Stomach smooth muscle (tissue), 2 donors: ENCODE measurements around the gene TPM2.

Experiments used
- H3K27ac ChIP-seq: one replicate; pipeline ENCODE4 v1.7.0; 2013; ENCODE audit warnings: mild to moderate bottlenecking, low read length, inconsistent platforms
- H3K27me3 ChIP-seq, 2 donors: one replicate each; pipeline ENCODE4 v1.7.0; 2013; ENCODE audit warnings: low read length in 2 of 2; ENCODE audit not compliant: insufficient read depth in 2 of 2, control insufficient read depth in 1 of 2
- H3K36me3 ChIP-seq, 2 donors: one replicate each; pipeline ENCODE4 v1.7.0; 2013; ENCODE audit warnings: low read length in 2 of 2; ENCODE audit not compliant: control insufficient read depth in 2 of 2, insufficient read depth in 2 of 2
- H3K4me1 ChIP-seq: one replicate; pipeline ENCODE4 v1.7.0; 2013; ENCODE audit warnings: low read length; ENCODE audit not compliant: control insufficient read depth, insufficient read depth
- H3K4me3 ChIP-seq, 2 donors: one replicate each; pipeline ENCODE4 v1.7.0; 2013; ENCODE audit warnings: low read length in 2 of 2
- H3K9ac ChIP-seq, 2 donors: one replicate each; pipeline ENCODE4 v1.7.0; 2013; ENCODE audit warnings: low read length in 2 of 2, mild to moderate bottlenecking in 1 of 2
- H3K9me3 ChIP-seq, 2 donors: one replicate each; pipeline ENCODE4 v1.7.0; 2013; ENCODE audit warnings: low read length in 2 of 2; ENCODE audit not compliant: control insufficient read depth in 2 of 2
- donor health status: healthy.
- donor health status: Pancreatic carcinoma.

The TPM2 gene

DNA sequence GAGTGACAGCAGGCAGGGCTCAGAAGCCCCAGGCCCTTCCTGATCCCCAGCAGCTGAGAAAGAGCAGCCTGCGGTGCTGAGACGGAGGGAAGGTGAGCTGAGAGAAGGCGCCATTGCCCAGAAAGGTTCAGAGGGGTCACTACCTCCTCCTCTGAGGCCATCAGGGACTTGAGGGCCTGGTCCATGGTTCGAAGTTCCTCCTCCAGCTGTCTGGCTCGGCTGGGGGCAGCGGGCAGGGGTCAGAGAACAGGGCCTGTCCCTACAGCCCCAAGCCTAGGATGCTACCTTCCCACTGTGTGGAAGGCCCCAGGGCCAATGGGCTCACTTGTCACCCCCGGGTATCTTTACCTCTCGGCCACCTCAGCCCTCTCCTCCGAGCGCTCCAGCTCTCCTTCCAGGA lies 4.8 kb downstream of the TPM2 start:
- peak overlapping the region; percentile 100 for H3K27ac ChIP-seq
- H3K9ac ChIP-seq: peak overlapping the region; percentile 72 to 86
- H3K9me3 ChIP-seq: no peaks in the 10 kb centered on the region
- peaks cover 57 to 69% of the 10 kb centered on the region in 2 donors for H3K36me3 ChIP-seq
- H3K27me3 ChIP-seq: no peaks in the 10 kb centered on the region
- H3K4me1 ChIP-seq: peaks cover 59% of the 10 kb centered on the region
- peak overlapping the region; percentile 92 to 95 for H3K4me3 ChIP-seq

DNA sequence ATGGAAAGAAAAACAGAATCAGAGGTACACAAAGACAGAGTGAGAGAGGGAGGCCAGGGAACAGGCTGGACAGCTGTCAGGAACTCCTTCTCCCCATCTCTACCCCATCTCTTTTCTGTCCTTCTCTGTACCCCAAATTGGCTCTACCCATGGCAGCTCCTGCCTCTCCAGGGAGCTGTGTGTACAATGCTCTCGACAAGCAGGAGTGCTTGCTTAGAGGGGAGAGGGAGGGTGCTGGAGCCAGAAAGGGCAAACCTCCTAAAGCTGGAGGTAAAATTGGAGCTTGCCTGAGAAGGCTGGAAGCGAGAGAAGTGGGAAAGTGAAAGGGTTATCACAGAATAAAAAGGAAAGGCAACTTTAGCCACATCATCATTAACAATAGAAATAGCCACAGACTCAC lies 6.4 kb downstream of the TPM2 start:
- Histone ChIP-seq H3K36me3 (peaks cover 53 to 65% of the 10 kb centered on the region in 2 donors), H3K4me1 (peaks cover 56% of the 10 kb centered on the region), H3K27ac (peak overlapping the region; percentile 100), H3K9ac (peak overlapping the region; percentile 72 to 86), H3K27me3 (no peaks in the 10 kb centered on the region), H3K9me3 (no peaks in the 10 kb centered on the region), H3K4me3 (peak overlapping the region; percentile 92 to 95)

DNA sequence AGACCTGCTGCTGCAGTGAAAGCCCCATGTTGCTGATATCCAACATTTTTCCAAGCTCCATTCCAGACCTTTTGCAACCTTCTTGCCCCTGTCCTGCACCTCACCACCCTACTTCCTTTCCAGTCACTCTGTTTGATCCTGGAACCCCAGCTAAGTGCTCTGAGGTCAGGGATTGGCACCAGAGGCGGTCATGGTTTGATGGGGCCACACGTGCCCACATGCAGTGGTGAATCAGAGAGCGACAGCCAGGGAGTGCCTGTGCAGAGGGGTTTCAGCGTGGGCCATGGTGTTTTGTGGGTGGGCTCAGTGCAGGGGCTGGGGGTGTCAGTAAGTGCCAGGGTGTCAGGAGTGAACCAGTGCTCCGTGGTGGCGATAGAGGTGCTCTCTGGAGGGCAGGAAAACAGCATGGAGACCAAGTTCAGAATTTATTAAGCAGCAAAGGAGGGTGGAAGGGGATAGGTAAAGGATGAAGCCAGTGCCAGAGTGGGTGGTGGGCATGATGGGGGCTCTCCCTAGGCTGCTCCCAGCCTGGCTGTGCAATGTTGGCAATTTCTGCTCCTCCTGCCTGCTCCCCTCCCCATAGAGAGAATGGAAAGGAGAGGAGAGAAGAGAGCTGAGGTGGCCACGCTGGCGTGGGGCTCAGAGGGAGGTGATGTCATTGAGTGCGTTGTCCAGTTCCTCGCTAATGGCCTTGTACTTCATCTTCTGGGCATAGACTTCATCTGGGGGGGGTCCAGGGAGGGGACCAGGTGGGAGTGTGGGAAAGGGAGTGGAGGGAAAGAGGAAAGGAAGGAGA lies 7.0 kb downstream of the TPM2 start:
- Histone ChIP-seq H3K4me1 (peaks cover 53% of the 10 kb centered on the region), H3K36me3 (peaks cover 48 to 59% of the 10 kb centered on the region in 2 donors), H3K9me3 (no peaks in the 10 kb centered on the region), H3K4me3 (peak overlapping the region in 1 of 2 donors; percentile 92), H3K9ac (peak overlapping the region; percentile 72 to 86), H3K27ac (peak overlapping the region; percentile 100), H3K27me3 (no peaks in the 10 kb centered on the region)

DNA sequence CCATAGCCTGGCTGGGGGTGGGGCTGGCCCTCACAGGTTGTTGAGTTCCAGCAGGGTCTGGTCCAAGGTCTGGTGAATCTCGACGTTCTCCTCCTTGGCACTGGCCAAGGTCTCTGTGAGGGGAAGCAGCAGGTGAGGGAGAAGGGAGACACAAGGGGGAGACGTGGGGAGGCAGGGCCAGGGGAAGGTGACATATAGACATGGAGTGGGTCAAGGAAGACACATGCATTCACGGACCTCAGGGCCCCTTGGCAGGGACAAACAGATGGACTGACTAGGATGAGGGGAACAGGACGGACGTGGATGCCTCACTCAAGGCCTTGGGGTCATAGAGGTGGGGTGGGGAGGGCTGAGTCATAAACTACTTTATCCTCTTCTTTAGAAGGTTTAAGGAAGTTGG lies 7.7 kb downstream of the TPM2 start:
- Histone ChIP-seq H3K4me3 (no peak overlapping the region), H3K4me1 (peaks cover 55% of the 10 kb centered on the region), H3K9me3 (no peaks in the 10 kb centered on the region), H3K9ac (peak overlapping the region in 1 of 2 donors; percentile 36), H3K36me3 (peaks cover 44 to 53% of the 10 kb centered on the region in 2 donors), H3K27me3 (no peaks in the 10 kb centered on the region), H3K27ac (peak overlapping the region; percentile 100)

DNA sequence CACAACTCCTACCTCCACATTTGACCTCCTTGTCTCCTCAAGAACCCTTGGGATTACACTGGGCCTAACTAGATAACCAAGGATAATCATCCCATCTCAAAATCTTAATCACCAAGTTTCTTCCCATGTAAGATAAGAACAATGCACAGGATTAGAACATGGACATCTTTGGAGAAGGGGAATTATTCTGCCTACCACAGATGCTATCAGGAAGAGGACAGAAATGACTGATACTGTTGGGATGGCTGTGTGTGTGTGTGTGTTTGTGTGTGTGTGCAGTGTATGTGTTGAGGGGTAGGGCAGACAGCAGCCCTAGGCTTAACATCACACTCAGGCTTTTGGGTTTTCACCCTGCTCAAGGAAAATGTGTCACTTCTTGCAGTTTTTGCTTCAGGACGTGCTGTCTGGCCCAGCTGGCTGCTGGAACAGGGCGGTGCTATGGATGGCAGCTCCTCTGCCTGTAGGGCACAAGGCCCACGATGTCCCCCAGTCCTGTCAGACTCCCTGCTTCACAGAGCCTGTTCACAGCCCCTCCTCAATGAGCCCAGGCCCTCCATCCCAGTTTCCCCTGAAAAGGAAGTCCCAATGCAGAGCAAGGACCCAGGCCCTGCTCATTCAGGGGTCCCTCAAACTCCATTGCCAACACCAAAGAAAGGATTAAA lies 8.3 kb downstream of the TPM2 start:
- Histone ChIP-seq H3K9ac (peak overlapping the region in 1 of 2 donors; percentile 55), H3K9me3 (no peaks in the 10 kb centered on the region), H3K27me3 (no peaks in the 10 kb centered on the region), H3K4me1 (peaks cover 51% of the 10 kb centered on the region), H3K4me3 (no peak overlapping the region), H3K27ac (peak overlapping the region; percentile 100), H3K36me3 (peaks cover 44 to 47% of the 10 kb centered on the region in 2 donors)

DNA sequence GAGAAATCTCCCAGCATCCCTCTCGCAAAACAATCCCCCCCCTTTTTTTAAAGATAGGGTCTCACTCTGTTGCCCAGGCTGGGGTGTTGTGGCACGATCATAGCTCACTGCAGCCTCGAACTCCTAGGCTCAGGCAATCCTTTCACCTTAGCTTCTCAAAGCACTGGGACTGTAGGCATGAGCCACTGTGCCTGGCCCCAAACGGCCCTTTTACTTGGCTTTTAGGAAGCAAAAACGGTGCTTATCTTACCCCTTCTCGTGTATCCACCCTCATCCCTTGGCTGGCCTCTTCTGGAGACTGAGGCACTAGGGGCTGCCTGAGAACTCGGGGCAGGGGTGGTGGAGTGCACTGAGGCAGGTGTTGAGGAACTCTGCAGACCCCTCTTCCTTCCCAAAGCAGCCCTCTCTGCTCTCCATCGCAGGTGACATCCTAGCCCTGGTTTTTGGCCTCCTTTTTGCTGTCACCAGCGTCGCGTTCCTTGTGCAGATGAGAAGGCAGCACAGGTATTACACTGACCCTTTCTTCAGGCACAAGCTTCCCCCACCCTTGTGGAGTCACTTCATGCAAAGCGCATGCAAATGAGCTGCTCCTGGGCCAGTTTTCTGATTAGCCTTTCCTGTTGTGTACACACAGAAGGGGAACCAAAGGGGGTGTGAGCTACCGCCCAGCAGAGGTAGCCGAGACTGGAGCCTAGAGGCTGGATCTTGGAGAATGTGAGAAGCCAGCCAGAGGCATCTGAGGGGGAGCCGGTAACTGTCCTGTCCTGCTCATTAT lies 9.2 kb downstream of the TPM2 start:
- Histone ChIP-seq H3K4me3 (no peak overlapping the region), H3K4me1 (peaks cover 53% of the 10 kb centered on the region), H3K36me3 (peaks cover 38 to 40% of the 10 kb centered on the region in 2 donors)

DNA sequence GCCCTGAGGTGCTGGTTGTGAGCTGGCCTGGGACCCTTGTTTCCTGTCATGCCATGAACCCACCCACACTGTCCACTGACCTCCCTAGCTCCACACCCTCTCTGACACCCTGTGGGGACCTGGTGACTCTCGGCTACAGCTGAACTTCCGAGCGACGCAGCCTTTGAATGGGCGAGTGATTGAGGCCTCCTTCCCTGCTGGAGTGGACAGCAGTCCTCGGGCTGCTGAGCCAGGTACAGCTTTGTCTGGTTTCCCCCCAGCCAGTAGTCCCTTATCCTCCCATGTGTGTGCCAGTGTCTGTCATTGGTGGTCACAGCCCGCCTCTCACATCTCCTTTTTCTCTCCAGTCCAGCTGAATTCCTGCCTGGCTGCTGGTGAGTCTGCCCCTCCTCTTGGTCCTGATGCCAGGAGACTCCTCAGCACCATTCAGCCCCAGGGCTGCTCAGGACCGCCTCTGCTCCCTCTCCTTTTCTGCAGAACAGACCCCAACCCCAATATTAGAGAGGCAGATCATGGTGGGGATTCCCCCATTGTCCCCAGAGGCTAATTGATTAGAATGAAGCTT lies 9.9 kb downstream of the TPM2 start:
- Histone ChIP-seq H3K4me3 (no peak overlapping the region), H3K36me3 (peaks cover 31 to 33% of the 10 kb centered on the region in 2 donors), H3K27me3 (no peaks in the 10 kb centered on the region), H3K27ac (peak overlapping the region; percentile 71), H3K9ac (no peak overlapping the region), H3K4me1 (peaks cover 47% of the 10 kb centered on the region), H3K9me3 (no peaks in the 10 kb centered on the region)

More for the DNA sequence above, 9.2 kb downstream of the TPM2 start:
- Histone ChIP-seq H3K9me3 (no peaks in the 10 kb centered on the region), H3K9ac (peak overlapping the region in 1 of 2 donors; percentile 36), H3K27ac (peak overlapping the region; percentile 71), H3K27me3 (no peaks in the 10 kb centered on the region)

DNA sequence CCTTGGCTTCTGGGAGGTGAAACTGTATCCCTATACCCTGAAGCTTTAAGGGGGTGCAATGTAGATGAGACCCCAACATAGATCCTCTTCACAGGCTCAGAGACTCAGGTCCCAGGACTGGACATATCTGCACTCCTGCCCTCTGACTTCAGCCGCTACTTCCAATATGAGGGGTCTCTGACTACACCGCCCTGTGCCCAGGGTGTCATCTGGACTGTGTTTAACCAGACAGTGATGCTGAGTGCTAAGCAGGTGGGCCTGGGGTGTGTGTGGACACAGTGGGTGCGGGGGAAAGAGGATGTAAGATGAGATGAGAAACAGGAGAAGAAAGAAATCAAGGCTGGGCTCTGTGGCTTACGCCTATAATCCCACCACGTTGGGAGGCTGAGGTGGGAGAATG lies 10.6 kb downstream of the TPM2 start:
- Histone ChIP-seq H3K36me3 (peaks cover 25 to 26% of the 10 kb centered on the region in 2 donors), H3K4me3 (no peak overlapping the region), H3K4me1 (peaks cover 41% of the 10 kb centered on the region), H3K27ac (peak overlapping the region; percentile 31), H3K9me3 (no peaks in the 10 kb centered on the region), H3K27me3 (no peaks in the 10 kb centered on the region), H3K9ac (no peak overlapping the region)

DNA sequence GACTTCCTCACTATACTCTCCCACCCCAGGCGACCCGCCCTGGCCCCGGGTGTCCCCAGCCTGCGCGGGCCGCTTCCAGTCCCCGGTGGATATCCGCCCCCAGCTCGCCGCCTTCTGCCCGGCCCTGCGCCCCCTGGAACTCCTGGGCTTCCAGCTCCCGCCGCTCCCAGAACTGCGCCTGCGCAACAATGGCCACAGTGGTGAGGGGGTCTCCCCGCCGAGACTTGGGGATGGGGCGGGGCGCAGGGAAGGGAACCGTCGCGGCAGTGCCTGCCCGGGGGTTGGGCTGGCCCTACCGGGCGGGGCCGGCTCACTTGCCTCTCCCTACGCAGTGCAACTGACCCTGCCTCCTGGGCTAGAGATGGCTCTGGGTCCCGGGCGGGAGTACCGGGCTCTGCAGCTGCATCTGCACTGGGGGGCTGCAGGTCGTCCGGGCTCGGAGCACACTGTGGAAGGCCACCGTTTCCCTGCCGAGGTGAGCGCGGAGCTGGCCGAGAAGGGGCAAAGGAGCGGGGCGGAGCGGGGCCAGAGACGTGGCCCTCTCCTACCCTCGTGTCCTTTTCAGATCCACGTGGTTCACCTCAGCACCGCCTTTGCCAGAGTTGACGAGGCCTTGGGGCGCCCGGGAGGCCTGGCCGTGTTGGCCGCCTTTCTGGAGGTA lies 13.9 kb downstream of the TPM2 start:
- H3K4me3 ChIP-seq: peak overlapping the region; percentile 59 to 73
- peaks cover 27% of the 10 kb centered on the region for H3K4me1 ChIP-seq
- no peak overlapping the region for H3K27ac ChIP-seq
- H3K9ac ChIP-seq: peak overlapping the region in 1 of 2 donors; percentile 51
- no peaks in the 10 kb centered on the region for H3K9me3 ChIP-seq
- H3K27me3 ChIP-seq: no peaks in the 10 kb centered on the region
- no peaks in the 10 kb centered on the region for H3K36me3 ChIP-seq

DNA sequence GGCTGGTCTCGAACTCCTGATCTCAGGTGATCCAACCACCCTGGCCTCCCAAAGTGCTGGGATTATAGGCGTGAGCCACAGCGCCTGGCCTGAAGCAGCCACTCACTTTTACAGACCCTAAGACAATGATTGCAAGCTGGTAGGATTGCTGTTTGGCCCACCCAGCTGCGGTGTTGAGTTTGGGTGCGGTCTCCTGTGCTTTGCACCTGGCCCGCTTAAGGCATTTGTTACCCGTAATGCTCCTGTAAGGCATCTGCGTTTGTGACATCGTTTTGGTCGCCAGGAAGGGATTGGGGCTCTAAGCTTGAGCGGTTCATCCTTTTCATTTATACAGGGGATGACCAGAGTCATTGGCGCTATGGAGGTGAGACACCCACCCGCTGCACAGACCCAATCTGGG lies 14.5 kb downstream of the TPM2 start:
- Histone ChIP-seq H3K4me3 (peak overlapping the region in 1 of 2 donors; percentile 73), H3K9ac (no peak overlapping the region), H3K27me3 (no peaks in the 10 kb centered on the region), H3K9me3 (no peaks in the 10 kb centered on the region), H3K4me1 (peaks cover 24% of the 10 kb centered on the region), H3K27ac (no peak overlapping the region), H3K36me3 (no peaks in the 10 kb centered on the region)
